CD4-positive, alpha-beta T cell treated with Interferon alpha-2 for 1 hour (primary cell): ENCODE data around the gene ARPC5.
"Not testable (repeated sequence)": the region's sequence is repeated elsewhere in the genome, so short reads cannot be mapped to it uniquely, and the experiment has no call there.

ENCODE experiments used
- DNase-seq, 2 donors: peaks; one replicate each; pipeline ENCODE4 v3.0.0-alpha.2; 2020 to 2022

Gene ARPC5

DNA sequence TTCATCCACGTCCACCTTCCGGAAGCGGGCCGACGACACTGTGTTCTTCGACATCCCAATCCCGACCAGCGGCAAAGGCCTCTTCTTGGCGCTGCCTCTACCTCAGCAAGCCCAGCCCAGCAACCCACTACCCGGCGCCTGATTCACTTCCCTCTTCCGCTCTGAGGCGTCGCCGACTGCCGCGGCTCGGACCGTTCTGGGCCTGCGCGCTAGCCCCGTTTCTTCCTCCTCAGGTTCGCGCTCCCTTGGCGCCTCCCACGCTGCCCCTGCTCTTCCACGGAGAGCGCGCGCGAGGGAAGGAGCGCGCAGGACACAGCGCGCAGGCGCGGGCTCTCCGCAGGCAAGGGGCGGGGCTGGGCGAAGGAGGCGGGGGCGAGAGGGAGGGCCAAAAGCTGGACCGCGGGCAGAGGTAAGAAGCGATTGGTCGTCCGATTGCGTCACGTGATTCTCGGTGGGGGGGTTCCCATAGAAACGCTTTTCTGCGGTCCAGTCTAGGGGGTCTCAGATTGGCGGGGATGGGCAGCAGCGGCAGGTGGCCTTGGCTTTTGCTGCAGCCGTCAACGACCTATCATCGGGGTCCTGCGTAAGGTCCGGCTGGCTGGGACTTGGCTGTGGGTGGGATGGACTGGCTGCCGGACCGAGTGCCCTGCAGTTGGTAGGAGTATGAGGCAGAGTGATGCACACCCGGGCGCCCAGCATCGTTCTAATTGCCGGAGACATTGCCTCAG, at the start of gene ARPC5:
ARPC5 (minus strand) TSS at position 178 of the 728 bp plus-strand sequence; CDS start at position 54, 124 bp downstream.
- peak; percentile 96 to 98 for DNase-seq

DNA sequence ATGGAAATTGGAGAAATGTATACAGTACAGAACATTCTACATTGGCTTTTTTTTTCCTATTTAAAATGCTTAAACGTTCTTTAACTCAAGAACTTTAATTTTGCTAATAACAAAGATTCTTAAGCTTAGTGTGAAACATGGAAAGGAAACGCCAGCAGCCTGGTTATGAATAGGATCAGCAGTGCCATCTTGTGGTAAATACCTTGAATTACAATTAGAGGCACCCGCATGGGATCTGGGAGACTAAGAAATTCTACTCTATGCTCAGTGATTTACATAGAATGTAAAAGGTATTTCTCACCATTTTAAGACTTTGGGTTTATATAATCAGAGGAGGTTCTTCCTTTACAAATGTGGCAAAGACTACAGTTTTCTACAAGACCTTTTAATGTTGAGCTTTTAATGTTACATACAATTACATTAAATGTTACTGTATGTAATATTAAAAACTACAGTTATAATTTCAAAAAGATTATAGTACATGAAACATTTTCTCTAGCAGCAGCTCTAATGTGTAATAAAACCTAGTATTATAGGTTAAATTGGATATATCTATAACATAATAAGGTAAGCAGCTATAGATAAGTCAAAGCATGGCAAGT, 49.6 kb upstream of the ARPC5 start:
- DNase-seq = peak; percentile 22 to 64

DNA sequence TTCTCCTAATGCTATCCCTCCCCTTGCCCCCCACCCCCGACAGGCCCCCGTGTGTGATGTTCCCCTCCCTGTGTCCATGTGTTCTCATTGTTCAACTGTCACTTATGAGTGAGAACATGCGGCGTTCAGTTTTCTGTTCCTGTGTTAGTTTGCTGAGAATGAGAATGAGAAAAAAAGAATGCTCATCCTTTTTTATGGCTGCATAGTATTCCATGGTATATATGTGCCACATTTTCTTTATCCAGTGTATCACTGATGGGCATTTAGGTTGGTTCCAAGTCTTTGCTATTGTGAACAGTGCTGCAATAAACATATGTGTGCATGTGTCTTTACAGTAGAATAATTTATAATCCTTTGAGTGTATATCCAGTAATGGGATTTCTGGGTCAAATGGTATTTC, 43.8 kb upstream of the ARPC5 start:
- DNase-seq = not testable (repeated sequence)

DNA sequence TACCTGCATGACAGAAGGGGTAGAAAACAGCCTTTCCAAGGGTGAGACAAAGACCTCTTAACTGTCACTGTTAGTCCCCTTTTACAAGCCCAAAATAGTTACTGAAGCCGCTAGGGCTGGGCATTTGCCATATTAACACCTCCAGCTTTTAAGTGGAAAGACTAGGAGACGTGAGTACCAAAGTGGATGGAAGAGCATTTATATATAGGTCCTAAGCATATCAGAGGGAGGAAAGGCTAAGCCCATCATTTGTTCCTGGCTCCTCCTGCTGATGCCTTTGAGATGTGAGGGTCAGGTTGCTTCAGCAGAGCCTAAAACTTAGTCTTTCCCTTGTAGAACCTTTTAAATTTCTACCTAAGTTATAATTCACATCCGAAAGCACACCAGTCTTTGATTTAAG, 43.2 kb upstream of the ARPC5 start:
- DNase-seq = no peak

DNA sequence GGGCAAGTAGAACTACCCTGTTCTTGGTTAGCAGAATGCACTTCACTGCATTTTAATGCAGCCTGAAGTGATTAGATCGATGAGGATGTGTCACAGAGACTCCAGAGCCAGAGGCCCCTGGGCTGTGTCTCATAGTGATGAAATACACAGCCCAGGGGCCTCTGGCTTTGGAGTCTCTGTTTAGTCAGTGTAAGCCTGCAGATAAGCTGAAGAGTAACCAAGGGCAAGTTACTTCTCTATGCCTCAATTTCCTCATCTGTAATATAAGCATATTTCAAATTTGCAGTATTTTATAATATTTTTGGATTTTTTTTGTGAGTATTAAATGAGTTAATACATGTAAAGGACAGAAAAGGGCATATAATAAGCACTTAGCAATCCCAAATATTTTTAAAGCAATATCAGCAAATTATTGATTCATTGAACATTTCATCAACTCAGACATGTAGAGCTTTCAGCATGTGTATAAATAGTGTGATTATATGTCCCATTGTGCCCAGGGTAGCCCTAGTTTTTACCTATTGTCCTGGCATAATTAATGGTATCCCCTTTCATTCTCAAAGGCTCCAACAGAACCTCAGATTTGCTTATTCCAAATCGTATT, 41.1 kb upstream of the ARPC5 start:
- DNase-seq = no peak

DNA sequence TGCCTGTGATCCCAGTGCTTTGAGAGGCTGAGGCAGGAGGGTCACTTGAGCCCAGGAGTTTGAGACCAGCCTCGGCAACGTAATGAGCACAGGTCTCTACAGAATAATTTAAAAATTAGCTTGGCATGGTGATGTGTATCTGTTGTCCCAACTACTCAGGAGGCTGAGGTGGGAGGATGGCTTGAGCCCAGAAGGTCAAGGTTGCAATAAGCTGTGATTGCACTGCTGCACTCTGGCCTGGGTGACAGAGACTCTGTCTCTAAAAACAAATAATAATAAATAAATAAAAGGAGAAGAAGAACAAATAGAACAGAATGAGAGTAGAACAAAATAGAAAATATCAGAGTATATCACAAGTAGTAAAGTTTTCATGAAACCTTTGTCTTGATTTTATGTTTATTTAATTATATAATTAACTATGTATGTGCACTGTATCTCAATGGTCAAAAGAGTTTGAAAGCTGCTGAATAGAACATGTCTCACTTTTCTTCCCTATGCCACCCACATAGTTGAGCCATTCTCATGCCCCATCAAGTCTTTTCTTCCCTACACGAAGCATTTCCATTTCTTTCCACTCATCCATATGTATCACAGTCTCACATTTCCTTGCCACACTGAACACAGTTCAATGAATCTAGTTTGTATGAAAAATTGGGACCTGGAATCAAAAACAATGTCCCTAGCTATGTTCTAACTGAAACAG, 40.5 kb upstream of the ARPC5 start:
- no peak for DNase-seq

DNA sequence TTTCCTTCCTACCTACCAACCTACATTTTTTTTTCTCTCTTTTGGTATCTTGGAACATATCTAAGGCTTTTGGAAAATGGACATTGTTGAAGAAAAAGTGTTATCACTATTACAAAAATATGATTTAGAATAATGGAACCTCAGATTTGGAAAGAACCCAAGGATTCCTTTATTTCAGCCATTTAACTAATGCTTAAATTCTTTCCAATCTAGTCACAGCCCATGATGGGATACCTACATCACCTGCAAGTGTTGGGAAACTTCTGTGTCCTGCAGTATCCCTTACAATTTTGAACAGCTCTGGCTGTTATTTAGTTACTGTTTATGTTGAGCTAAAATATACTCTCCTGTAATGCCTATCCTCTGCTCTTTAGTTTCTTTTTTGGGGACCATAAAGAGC, 39.8 kb upstream of the ARPC5 start:
- DNase-seq = no peak

DNA sequence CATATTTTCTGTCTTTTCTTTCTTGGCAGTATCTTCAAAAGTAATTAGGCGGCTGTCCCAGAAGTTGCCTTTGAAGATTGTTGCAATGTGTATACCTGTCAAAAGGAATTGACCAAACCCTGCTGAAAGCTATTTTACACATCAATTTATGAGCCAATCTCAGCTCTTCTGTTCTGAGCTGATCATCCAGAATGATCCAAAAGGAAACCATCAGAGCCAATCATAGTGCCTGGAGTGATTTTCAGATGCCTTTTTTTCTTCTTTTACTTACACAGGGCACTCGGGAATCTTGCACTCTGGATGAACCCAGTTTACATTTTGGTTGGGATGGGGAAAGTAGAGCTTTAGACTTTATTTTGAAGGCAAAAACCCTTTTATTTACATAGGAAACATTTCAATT, 39.3 kb upstream of the ARPC5 start:
- no peak for DNase-seq

DNA sequence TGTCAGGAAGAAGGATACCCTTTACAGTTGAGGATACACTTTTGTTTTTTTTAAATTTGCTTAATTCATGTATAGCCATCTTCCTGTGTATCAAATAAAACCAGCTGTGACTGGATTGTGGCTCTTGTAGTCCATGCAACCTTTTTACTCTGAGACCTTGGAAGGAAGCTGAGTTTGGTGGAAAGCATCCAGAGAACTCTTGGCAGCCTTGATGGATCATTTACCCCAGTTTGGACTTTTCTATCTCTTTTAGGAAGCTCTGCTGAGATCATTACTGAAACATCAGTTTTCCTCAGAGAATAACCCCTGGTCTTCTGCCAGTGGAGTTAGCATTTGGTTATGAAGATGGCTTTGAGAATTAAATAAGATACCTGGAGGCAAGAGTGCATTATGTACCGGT, 38.8 kb upstream of the ARPC5 start:
- no peak for DNase-seq

DNA sequence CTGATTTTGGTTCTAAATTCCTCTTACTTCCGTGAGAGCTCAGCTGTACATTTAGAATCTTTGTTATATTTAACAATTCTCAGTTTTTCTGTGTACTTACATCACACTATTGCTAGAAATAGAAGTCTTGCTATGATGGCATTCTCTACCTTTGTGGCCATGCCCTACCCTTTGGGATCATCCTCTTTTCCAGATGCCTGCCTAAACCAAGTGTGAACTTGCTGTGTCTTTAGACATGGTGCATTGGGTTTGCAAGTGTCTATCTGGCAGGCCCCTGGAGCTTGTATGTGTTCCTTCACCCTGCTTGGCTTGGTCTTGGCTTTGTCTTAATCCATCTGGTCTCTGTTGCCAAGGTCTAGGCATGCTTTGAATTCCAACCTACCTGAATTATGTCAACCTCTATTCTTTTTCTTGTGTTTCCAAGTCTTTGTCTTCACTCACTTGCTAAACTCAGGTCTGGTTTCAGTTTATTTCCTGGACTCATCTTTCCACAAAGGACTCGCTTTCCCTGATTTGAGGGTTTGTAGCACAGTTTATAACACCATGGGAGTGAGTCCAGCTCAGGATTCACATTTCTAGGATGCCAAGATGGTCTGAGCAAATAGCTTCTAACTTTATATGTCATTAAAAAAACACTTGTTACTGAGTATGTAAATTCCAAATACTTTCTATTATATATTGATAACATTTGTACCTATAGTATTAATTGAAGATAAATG, 38.2 kb upstream of the ARPC5 start:
- no peak for DNase-seq

DNA sequence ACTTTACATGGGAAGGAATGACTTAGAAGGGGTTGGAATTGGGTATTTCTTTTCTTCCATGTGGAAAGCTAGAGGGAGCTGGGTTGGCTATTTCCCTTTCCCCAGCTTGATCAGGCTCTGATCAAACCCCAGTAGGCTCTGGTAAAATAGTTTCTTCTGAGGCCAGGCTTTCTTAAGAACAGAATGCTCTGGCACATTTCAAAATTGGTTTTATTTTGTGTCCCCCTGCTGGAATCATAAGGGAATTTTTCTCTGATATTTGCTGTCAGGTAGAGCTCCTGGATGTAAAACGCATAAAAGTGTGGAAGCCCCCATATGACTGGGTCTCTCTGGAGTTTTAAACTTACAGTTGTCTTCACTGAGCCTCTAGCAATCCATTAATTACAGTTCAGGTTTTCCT, 34.6 kb upstream of the ARPC5 start:
- DNase-seq = no peak

DNA sequence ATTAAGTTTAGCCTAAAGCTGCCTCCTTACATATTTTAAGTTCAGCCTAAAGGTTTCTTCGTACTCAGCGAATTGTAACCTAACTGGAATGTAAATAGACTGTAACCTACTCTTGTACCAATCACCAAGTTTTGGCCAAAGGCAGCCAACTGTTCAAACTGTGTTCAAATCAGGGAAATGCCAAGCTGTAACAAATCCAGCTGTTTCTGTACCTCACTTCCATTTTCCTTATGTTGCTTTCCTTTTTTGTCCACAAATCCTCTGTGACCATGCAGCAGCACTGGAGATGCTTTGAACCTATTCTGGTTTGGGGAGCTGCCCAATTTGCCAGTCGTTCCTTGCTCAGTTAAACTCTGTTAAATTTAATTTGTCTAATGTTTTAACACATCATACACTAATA, 20.8 kb upstream of the ARPC5 start:
- DNase-seq = no peak

DNA sequence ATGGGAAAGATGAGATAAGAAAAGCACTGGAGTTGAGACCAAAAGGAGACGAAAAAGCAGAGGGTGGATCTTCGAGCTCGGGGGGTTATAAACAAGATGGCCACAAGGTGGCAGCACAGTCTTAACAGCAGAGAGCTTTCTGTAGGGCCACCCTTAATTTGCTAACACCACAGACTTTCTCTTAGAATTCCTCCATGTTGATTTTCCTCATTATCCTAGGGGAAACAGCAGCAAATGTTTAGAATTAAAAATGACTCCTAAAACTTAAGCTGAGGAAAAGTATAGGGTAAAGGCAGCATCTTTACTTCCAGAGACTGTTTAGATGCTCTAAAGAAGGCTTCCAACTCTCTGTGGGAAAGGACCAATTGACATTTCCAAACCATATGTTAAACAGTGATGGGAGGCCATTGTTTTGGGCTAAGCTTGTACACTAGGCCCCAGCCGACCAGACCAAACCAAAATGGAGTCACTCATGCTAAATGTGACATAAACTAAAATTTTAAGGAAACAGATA, 20.0 kb upstream of the ARPC5 start:
- peak; percentile 68 to 73 for DNase-seq

DNA sequence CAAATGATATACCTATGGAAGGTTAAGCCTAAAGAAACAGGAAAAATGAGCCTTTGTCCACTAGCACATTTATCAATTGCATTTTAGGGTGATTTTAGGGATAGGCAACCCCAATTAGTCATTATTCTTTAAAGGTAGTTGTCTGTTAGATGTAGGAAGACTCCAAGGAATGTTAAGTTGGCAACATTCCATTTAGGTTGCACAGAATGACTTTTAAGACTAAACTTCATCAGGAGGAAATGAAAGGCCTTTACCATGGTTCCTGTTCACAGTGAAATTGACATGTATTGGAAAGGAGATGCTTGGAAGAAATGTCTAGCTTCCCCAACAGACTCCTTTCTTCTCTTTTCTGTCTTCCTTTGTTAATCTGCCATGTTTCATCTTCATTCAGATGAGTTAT, 19.1 kb upstream of the ARPC5 start:
- no peak for DNase-seq

DNA sequence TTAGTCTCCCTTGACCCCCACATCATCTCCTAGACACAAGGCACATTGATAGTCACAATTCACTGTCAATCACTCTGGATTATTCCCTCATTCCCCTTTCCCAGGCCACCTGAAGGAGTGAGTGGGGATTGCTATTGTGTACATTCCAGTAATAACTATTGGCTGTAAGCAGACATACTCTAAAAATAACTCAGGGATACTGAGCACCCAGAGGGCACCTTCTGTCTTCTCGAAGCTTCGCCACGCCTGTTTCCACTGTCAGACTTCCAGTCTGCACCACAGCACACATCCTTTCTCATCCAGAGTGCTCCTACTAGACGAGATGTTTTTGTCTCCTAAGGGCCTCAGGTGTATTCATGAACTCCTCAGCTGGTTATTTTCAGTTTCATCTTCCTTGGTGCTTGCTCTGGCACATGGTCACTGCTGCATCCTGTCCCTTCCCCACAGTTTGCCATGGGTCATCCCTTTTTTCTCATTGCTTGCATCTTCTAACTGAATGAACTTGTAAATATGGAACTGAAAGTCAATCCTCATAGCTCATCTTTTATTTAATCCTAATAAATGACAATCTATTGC, 18.4 kb upstream of the ARPC5 start:
- no peak for DNase-seq

DNA sequence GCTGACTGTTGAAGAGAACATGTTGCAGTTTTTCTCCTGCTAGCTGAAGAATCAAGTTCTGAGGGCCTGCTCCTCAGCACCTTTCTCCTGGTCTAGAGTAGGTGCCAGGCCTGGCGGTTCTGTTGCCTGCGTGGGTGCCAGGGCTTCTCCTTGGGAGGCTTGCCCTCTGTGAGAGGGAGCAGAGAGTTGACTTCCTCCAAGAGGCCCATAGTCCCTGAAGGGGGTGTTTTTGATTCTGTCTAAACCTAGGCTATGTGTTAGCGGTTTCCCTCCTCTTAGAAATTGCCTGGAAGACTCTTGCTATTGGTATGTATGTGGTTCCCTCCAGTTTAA, 17.8 kb upstream of the ARPC5 start:
- no peak for DNase-seq

DNA sequence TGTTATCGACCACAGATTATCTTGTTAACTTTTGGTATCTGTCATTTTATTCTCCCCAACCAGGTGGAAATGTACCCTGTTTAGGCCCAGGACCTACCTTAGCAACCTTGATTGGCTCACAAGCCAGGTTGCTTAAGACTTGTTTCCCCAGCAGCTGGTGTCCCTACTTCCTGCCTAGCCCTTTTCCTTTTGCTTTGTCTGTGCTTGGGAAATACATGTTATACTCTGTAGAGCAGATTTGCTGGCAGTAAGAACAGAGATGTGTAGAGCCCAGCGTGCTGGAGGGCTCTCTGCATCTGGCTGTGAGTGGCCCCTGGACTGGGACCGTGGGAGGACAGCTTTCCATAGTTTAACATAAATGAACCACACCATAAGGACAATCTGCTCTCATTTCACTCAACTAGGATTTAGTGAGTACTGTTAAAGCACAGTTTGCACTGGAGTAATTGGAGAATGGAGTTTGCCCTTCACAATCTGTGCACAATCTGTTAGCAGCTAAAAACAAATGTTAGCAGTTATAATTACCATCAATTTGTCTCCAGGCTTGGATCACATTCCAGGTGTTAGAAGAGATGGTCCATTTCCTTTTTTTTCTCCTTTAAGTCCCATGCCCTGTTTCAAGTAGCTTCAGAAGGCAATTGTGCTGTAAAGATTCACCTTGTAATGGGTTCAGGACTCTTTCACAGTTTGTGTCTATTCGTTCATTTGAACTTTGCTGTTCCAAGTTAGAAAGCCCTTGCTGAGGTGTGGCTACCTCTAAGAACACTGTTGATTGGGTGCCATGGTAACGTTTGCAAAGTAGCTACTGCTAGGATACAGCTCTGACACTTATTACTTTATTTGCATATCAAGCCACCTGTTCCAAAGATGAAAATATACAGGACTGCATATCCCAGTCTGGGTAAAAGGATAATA, 17.2 kb upstream of the ARPC5 start, which contains the start of gene APOBEC4:
APOBEC4 (minus strand) TSS at position 770 of the 915 bp plus-strand sequence. CDS start 4,535 bp downstream, outside the sequence.
- DNase-seq = peak in 1 of 2 donors; percentile 21

DNA sequence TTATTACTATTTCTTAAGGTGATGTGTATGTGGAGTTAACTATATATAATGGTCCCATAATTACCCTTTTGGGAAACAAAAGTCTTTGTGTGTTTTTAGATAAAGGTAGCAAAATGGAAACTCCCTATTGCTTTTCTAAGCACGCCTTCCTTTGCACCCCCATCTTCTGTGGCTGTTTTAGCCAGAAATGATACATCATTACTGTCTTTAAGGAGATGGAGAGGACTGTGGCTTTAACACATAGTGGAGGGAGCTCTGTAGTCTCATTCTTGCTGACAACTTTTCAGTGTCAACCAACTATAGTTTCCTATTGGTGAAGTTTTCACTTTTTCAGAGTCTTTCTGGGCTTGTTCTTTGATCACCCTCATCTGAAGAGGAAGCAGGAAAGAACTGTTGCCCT, 16.5 kb upstream of the ARPC5 start:
- DNase-seq = peak in 1 of 2 donors; percentile 36

DNA sequence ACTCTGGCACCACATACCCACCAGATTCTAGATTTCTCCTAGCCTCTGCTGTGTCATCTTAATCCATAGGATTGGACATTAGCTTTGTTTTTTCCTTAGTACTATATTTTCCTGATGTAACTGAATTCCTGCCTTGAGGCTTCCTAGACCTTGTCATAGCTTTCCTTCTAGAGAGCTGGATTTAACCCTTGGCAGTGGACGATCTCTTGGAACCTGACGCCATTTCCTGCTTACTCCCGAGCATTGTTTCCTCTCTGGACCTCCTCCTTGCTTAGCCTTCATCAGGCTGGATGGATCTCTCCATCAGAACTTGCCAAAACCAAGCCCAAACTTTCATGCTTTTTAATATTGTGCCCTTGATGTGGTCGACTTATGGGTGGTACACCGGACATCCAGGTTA, 16.0 kb upstream of the ARPC5 start:
- no peak for DNase-seq

DNA sequence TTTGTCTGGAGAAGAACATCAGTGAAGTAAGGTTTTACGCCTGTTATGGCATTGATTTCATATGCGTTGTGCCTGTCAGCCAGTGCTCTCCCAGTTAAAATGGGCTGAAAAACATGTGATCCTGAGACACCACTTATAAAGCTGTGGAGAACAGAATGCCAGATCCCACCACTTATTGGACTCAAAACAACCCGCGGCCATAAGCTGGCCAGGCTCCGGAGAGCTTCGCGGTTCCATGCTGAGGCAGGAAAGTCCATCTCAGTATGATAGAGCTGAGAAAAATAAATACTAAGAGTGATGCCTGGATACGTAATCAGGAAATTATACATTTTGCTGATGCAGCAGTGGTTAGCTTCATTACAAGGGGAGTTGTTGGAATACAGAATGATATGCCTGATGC, 12.5 kb upstream of the ARPC5 start:
- no peak for DNase-seq

DNA sequence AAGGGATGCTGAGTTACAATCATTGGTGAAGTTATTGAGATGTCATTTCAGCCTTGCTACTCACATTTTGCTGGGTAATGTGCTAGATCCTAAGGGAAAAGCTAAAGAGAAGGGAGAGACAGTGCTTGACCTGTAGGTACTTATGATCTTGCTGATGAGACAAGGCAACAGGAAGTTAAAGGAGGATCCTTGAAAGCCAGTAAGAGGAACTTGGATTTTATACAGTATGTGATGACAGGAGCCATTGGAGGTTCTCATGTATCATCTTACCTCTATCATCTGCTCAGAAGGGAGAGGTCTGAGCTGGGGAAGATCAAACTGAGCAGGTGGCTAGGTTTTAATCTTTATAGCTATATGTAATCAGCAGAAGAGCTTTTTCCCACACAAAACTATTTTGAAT, 11.2 kb upstream of the ARPC5 start:
- no peak for DNase-seq
